Stimulated activated CD8-positive, alpha-beta memory T cell treated with anti-CD3 and anti-CD28 coated beads, Interleukin-4, amount 100 ng/mL, for 4 hours (primary cell): Measurements from ENCODE around the gene PNPLA6.
"Not testable (repeated sequence)": the region's sequence is repeated elsewhere in the genome, so short reads cannot be mapped to it uniquely, and the experiment has no call there.

Experiments
- DNase-seq, 2 donors: peaks; one replicate each; pipeline ENCODE4 v3.0.0-alpha.2; 2020; ENCODE audit warnings: low read depth in 2 of 2, low spot score in 1 of 2

Gene PNPLA6

GRCh38 chr19:7550987-7551761 is 15.7 kb downstream of the PNPLA6 start:
- no peak for DNase-seq

- no peak for DNase-seq
These were observed 17.3 kb downstream of the PNPLA6 start for GRCh38 chr19:7552781-7553180.

- DNase-seq, result no peak
These were observed 19.0 kb downstream of the PNPLA6 start for GRCh38 chr19:7554565-7554964.

- no peak for DNase-seq
These were observed 19.7 kb downstream of the PNPLA6 start for GRCh38 chr19:7554990-7555864.

- DNase-seq, result no peak
These were observed 21.3 kb downstream of the PNPLA6 start for GRCh38 chr19:7556696-7557315.

- DNase-seq, result no peak
These were observed 23.1 kb downstream of the PNPLA6 start for GRCh38 chr19:7558667-7559066.

- DNase-seq, result no peak
These were observed 23.6 kb downstream of the PNPLA6 start for GRCh38 chr19:7559102-7559501.

- no peak for DNase-seq
These were observed 24.7 kb downstream of the PNPLA6 start for GRCh38 chr19:7560255-7560654.

GRCh38 chr19:7561325-7561724 is 25.8 kb downstream of the PNPLA6 start:
- no peak for DNase-seq

- no peak for DNase-seq
These were observed 27.3 kb downstream of the PNPLA6 start for GRCh38 chr19:7562646-7563393.

GRCh38 chr19:7564866-7565265 is 29.3 kb downstream of the PNPLA6 start:
- no peak for DNase-seq

GRCh38 chr19:7565332-7565731 is 29.8 kb downstream of the PNPLA6 start:
- DNase-seq, result no peak

GRCh38 chr19:7570761-7571160 is 35.2 kb downstream of the PNPLA6 start:
- DNase-seq, result no peak

- no peak for DNase-seq
These were observed 40.0 kb downstream of the PNPLA6 start for GRCh38 chr19:7575434-7576040.

- DNase-seq, result not testable (repeated sequence)
These were observed 41.9 kb downstream of the PNPLA6 start for GRCh38 chr19:7577422-7577821.

- DNase-seq, result no peak
These were observed 42.6 kb downstream of the PNPLA6 start for GRCh38 chr19:7578127-7578526.

GRCh38 chr19:7579182-7579581 is 43.7 kb downstream of the PNPLA6 start:
- no peak for DNase-seq

GRCh38 chr19:7582446-7582845 is 46.9 kb downstream of the PNPLA6 start:
- DNase-seq, result no peak

- no peak for DNase-seq
These were observed 54.3 kb downstream of the PNPLA6 start for GRCh38 chr19:7589822-7590221.

GRCh38 chr19:7590256-7590655 is 54.7 kb downstream of the PNPLA6 start:
- no peak for DNase-seq
